Fibroblast of skin of left quadriceps (primary cell): ENCODE measurements around the gene HOXC11.

Experiments used
- DNase-seq, 2 experiments: peaks; one replicate each; pipeline ENCODE4 v3.0.0-alpha.2; 2013; ENCODE audit warnings: low read depth in 2 of 2

The HOXC11 gene

DNA sequence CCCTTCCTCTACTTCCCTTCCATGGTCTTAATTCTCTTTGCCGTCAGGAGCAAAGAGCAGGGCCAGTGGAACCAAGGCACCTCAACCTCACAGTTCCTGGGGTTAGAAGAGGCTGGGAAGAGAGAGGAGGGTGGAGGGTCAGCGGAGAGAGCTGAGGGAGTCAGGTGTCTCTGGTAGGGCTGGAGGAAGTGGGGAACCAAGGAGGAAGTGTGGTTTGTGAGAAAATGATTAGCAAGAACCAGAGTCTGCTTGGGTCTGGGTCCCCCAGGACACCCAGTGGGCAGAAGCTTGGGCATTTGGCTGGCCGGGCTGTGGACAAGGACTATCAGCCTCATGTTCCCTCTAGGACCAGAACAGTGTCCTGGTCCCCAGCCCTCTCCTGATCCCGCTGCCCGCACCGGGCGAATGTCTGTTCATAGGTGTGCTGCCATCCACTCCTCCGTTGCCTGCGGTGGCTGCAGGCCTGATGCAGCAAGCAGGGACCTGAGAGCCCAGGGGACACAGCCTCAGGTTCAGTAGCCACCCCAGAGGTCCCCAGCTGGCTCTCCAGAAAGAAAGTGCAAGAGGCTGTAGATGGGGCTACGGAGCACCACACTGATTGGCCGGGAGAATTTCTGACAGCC lies 15.9 kb upstream of the HOXC11 start:
- no peak for DNase-seq

DNA sequence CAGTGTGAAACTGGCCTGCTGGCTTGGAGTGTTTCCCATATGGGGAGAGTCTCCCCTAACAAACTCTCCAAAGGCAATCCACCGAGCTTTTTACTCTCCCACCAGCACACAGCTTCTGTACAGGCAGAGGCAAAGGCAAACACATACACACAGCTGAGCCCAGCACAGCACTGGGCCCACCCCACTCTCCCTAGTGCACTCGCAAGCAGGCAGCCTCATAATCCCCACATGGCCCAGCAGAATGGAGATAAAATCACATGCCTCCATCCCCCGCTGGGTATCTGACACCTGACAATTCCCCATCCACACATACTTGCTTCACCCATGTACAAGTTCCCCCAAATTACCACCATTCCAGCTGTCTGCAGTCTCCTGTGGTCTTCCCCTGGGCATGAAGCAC lies 14.8 kb upstream of the HOXC11 start:
- DNase-seq, result no peak

DNA sequence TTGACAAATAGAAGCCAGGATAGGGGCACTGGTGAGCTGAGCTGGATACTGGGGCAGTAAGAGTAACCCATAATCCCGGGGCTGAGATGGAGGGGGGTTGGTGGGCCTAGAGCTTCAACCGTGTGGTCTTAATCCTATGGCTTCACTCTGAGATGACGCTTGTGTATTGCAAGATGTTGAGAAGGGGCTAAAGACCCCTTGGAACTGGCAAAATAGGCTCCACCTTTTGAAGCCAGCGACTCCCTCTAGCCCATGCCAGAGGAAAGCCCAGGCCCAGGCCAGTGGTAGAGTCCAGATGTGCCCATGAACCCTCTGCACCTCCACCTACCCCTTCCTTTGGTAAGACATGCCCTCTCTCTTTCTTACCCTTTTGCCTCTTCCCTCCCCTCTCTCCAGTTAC lies 13.6 kb upstream of the HOXC11 start:
- no peak for DNase-seq

DNA sequence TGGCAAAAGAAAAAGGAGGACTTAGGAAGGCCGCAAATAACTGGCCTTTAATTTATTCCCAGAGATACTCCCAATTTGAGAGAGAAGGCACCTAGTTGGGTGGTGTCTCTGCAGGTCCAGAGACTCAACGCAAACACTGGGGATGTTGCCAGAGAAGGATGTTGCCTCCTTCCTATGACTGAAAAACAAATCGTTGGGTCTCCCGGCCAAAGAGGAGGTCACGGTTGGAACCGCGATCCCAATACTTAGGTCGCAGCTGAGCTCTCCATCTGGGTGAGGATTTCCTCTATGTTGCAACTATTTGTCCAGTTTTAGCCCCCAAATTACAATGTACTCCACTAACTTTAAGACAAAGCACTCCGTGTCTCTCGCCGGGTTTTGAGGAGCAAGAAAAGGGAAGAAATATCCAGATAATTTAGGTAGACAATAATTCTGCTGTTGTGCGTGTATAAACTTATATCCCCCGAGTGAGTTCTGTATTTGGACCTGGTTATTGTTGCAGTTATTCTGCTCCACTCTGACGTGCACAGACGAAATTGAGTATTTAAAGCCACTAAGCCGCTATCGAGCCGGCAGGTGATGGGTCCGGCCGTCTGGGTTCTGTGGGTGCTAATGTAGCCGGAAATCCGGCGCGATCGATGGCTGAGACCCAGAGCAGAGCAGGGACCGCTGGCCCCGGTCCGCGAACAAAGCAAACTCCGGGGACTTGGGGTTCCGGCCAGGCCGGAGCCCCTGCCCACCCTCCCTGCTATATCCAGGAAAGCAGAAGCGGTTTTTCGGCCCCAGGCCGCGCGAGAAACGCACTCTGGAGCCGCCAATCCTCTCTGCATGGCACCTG lies 12.5 kb upstream of the HOXC11 start:
- DNase-seq, result no peak

DNA sequence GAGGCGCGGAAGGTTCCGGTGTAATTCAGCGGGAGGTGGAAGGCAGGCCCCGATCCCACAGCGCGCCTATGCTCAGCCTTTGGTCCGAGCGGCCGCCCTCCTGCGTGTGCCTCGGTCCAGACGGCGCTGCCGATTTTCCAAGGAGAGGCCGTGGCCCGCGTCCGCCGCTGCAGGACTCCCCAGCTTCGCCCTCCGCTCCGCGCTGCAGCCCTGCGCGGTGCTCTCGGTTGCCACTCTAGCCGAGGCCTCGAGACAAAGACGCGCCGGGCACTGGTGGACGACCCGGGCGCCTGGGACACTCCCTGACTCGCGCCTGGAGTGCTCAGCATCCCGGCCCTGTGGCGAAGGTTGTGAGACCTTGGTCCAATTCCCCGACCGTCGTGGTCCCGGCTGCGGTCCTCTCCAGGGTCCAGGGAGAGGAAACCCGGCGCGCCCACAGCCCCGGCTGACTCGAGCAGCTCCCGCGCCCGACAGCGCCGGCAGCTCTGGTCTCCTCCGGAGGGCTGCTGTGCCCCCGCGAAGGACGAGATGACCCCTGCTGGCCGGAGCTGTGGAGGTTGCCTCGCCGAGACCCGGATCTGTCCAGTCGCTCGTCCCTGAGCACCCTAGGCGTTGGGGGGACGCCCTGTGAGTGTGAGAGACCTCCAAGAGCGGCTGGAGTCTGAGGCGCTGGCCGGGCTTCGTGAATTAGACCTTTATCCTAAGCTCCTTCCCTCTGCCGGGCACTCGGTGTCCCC lies 11.7 kb upstream of the HOXC11 start:
- DNase-seq, result no peak

DNA sequence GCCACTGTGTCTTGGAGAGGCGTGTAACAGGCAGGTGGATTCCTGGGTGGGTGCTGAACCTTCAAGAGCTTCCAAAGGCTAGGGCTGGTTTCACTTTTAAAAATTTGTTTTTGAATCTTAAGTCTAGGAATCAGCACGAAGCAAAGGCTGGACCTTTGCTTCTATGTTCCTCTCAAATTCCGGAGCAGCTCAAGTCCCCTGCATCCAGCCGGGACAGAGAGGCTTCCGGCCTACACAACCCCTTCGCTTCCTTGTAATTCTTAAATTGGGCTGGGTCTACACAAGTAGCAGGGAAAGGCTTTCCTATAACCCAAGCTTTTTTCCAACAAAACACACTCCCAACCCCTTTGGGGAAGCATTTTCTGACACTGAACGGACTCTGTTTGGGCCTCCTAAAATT lies 9.9 kb upstream of the HOXC11 start:
- no peak for DNase-seq

DNA sequence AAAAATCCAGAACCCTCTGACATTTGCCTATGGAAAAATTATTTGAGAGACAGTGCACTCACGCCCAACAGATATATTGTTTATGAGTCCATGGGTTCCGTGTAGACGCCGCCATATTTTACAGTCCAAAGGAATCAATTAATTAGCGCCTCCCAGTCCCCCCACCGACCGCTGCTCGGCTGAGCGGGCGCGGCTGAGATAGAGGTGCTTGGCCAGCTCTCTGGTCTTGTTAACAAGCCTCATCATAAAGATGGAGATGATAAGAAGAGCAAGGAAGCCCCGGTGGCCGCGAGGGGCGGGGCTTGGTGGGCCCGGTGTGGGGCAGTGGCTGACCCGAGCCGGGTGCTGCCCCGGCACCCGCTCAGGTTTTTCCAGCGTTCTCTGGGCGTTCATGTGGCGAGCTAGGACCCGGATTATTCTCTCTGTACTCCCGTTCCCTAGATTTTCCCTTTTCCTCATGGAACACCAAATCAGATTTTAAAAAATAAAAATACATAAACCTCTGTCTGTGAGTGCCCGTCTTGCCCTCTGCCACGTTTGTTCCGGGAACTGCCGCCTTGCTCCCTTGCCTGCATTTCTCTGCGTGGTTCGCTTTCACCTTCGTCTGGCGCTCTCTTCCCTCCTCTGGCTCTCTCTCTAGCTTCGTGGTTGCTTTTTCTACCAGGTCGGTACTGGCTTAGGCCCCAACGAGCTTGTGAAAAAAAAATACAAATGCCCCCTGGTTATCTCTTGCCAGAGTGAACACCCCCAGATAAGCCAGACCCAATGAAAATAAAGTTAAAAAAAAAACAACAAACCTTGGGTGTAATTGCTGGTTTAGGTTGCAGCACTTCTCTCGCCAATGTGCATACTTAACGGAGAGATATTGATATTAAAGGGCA lies 9.3 kb upstream of the HOXC11 start:
- DNase-seq, result no peak

DNA sequence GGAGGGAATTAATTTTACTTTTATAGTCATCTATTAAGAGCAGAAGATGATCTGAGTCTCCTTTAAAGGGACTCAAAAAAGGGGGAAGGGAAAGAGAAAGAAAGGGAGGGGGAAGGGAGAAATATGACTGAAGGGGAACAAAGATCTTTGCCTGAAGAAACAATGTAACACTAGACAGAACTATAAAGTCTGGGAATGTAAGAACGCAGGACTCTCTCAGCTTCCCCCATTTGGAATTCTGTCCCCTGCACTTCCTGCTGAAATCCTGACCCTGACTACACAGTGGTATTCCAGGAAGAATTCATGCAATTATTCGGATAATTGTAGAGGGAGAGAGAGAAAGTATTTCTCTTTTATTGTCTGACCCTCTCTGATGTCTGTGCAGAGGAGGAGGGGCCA lies 8.6 kb upstream of the HOXC11 start:
- DNase-seq, result no peak

DNA sequence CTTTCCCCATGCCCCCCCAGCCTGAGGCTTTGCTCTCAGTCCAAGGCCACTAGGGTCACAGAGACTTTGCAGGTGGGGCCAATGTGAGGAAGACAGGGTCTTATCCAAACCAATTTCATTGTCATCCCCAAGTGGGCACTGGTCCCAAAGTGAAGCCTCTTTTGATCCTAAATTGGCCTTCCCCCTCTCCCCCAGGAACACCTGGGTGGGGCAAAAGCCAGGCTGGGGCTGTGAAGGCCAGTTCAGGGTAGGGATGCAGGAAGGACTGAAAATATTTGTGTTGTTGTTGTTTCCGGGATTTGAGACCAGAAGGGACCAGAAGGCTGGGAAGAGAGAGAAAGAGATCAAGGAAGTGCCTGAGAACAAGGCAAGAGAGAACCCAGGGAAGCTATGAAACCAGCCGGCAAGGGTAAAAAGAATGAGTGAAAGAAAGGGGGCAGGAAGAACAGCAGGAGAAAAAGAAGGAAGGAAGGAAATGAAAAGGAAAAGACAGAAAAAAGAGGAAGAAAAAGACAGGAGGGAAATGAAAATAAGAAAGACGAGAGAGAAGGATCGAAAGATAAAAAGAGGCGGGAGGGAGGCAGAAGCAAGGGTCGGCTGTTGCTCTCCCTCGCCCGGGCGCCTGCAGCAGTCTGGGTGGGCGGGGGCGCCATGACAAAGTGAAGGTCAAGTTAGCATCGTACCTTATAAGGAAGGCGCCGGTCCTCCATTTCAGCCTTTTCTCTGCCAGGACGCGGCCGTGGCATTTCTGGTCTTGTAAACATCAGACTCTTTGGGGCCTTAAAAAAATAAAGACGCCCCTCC lies 7.4 kb upstream of the HOXC11 start:
- no peak for DNase-seq

DNA sequence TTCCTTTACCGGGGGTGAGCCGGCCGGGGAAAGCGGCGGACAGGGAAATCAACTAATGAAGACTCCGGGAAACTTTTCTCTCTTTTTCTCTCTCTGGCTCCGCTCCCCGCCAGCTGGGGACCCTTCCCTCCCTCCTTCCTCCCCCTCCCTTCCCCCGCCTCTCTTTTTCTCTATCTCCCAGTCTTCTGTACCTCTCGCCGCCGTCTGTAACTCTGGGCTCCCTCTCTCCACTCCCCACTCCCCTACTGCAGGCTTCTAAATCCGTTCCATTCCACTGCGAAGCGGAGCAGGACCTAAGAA lies 6.9 kb upstream of the HOXC11 start:
- DNase-seq, result no peak

DNA sequence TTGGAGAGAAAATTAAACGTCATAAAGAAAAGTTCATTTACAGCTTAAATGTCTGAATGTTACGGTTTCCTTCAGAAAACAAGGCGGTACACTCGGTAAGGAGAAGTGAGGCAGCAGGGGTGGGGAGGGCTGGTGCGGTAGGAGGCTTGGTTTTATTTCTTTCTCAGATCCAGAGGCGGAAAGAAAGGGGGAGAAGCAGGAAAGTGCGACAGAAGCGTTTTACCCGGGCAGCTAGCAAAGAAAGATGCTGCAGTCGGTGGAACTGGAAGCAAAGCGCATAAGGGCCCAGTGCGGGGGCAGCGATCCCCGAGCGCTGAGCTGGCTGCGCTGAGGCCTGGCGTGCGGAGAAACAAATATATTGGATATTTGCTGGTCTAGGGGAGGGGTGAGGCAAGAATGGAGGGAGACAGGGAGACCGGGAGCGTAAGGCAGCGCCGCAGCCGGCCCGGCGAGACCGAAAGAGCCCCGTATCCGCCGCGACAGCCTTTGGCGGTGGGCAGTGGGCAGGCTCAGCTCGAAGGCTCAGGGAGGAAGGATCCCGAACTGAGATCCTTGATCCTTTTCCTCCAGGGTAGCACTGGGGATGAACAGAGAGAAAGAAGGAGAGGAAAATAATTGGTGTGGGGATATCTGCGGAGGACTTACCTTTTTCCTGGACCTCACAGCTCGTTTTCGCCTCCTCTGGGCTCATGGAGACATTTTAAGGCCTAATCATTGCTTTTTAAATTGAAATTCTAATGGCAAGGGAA lies 6.4 kb upstream of the HOXC11 start:
- no peak for DNase-seq

DNA sequence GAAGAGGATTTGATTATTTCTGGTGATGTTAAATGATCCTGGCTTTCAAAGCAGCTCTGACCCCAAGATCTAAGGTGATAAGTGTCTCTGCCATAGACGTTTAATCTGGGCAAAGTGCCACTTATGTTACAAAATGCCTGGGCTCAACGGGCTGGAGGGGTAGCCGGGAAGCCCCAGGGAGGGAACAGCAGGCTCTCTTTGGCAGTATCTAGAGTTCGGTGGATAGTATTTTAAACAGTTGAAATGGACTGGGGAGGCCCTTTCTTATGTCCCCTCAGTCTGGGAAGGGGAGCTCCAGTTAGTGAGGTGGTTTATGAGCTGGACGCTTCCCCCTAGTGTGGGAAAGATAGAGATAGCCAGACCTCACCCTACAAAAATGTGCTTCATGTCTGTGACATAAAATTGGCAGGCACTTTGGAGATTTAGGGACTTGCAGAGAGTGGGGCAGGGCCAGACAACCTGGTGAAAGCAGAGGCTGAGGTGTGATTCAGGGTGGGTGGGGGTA lies 5.5 kb upstream of the HOXC11 start:
- DNase-seq, result no peak

DNA sequence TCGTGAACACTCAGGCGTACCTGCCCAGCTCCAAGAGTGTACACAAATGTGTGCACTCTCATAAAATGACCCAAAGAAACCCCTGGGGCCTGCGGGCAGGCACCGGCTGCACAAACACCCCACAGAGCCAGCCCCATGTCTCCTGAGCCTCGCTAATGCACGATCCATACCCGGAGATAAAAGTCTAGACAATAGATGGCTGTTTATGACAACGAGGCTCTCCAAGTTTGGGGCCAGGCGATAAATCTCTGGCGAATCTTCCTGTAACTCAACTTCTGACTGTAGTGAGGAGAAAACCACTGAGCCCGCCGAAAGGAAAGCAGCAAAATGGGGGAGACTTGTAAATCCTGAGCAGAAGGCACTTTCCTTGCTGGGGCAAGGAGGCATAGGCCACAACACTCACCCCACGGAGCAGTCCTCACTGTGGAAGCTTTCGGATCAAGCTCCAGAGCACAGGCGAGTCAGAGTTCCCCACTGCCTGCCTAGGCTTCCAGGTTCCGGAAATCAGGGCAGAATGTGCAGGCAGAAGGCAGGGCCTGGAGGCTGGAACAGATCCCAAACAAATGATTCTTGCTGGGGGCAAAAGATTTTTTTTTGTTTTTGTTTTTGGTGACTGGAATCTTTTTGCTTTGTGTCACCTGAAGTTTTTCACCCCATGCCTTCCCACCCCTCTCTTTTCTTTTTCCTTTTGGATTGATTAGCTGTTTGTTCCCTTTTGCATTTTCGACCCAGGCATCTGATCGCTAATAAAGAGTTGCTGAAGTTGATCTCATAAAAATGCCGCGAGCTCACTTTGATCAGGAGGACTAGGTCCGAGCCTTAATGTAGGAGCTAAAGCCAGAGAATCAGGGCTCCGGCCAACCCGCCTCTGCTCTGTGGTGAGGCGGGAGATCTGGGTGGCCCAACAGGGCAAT lies 4.5 kb upstream of the HOXC11 start:
- no peak for DNase-seq

DNA sequence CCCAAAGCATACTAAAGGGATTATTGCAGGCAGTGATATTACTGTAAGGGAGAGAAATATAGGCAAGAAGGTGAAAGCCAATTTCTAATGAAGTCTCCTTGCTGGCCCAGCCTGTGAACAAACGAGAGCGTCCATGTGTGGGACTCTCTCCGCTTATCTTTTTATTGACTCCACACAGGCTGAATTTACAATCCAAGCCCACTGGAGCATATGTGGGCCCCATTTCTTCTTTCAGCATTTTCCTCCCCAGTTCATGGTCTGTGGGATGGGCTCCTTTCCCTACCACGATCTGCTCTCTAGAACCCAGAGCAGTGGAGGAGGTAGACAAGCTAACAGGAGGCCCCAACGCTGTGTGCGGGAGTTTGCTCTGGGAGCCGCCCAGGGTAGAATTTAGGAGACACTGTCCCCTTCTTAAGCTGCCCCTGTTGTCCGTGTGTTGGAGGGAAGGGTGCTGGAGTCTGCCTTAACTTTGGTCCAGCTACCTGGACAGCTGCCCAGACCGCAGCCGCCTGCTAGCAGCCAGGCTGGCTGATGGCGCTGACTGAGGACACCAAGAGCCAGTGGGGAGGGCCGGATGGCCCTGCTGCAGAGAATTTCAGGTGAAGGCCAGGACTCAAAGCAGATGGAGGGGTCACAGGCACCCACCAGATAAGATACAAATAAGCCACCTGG lies 3.2 kb upstream of the HOXC11 start:
- DNase-seq, result no peak

DNA sequence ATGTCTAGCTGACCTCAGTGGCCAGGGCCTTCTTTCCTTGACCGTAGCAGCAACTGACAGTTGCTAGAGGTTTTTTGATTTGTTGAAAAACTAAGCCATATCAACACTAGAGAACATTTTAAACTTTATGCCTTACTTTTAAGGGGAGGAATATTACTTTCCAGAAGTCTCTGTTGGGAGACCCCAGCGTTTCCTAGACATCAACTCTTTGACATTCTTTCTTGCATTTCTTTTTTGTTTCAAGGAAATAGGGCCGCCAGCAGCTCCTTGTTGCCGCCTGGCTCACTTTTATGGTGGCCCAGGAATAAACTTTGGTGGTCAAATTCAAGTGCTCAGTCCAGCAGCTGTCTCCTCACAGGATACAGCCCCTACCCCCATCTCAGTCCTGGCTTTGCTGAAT lies 2.5 kb upstream of the HOXC11 start:
- no peak for DNase-seq

DNA sequence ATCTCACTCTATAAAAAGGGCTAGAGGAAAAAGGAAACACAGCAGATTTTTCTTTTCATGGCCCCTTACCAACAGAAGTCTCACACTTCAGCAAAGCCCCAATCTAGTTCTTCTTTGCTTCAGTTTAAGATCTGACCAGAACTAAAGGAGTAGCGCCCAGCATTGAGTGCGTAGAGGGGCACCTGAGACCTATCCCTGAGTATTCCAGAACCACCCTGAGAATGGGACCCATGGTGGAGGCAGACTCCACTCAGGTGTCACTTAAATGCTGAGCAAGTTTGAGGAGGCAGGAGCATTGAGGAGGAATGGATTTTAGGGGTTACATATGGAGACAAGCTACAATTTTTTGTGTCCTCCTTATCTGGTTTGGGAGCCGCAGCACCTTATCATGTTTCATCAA lies 1.8 kb upstream of the HOXC11 start:
- DNase-seq, result no peak

DNA sequence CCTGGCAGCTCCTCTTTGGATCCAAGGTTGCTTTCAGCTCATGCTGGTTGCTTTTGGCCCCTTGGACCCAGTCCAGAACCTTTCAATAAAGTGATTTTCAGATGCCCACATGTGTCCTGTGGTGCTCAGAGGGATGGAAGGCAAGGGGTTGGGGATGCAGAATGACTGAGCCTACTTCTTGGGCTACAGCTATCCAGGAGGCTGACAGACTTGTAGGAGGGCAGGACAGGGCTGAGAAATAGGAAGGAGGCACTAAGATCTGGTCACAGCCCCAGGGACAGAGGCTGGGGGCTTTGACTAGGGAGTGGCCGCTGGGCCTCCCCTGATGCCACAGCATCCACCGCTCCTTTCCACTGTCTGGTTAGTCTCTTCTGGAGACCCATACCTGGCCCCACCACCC lies 1.2 kb upstream of the HOXC11 start:
- no peak for DNase-seq

DNA sequence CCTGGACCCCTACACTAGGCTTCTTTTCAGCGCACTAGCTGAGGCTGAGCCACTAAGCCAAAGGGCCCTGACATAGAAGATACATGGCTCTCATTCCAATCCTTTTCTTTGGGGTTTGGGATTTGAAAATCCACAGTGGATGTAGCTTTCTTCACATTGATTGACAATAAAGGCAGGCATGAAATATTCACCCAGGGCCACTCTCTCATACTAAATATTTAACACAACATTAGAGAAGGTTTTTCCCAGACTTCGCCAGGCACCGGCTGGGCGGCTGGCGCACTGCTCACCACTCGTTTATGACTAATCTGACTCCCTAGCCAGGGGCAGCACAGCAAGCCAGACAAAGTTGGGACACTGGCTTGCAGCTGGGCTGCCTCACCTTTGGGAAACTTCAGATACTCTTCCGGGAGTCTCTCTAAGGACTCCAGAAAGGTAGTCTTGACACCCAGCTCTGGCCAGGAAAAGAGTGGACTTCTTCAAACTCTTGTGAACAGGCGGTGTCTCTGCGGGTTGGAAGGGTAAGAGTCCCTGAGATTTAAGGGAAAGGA lies 699 bp upstream of the HOXC11 start:
- DNase-seq, result no peak
